ENCODE measurements around the gene LRG1.
"Not testable (repeated sequence)": the region's sequence is repeated elsewhere in the genome, so short reads cannot be mapped to it uniquely, and the experiment has no call there.

LRG1 gene

DNA sequence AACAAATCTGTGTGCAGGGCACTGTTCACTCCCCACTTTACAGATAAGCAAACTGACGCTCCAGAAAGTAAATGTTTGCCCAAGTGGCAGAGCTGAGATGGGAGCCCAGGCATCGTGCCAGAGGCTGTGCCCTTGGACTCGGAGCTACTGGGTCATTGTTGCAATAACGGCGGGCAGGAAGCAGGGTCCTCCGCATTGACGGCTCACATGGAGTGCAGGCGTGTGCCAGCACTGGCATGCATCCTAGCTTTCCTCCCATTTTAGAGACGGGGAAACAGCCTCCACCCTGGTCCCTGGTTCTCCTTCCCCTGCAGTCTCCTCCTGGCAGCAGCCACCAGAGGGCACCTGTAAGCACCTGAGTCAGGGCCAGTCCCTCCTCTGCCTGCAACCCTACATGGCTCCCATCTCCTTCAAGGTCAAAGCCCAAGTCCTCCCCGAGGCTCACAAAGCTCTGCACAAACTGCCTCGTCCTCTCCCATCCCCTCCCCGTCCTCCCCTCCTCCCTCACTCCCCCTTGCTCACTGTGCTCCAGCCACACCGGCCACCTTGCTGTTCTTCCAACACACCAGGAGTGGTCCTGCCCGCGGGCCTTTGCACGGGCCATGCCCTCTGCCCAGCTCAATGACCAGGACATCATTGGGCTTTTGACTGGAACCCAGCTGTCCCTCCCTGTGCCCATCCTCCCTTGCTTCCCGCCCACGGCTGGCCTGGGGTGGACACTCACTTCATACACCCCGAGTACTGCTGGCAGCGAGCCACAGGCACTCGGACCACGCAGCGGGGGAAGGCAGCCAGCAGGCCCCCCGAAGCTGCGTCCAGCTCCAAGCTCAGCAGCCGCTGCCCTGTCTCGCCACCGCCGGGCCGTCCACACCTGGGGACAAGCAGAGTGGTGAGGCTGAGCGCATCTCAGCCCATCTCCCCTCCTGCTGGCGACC lies 7.7 kb upstream of the LRG1 start:
- H3K36me3 ChIP-seq (ENCODE audit: control insufficient read depth, insufficient read depth, low read length), result no peaks in the 10 kb centered on the region
- H3K27me3 ChIP-seq (replicated peaks; ENCODE audit: control insufficient read depth, insufficient read depth, low read length), result no peaks in the 10 kb centered on the region
- no peak overlapping the region for H3K4me3 ChIP-seq (replicated peaks; ENCODE audit: low read depth, low read length)
- TF ChIP-seq, protein P1, sequence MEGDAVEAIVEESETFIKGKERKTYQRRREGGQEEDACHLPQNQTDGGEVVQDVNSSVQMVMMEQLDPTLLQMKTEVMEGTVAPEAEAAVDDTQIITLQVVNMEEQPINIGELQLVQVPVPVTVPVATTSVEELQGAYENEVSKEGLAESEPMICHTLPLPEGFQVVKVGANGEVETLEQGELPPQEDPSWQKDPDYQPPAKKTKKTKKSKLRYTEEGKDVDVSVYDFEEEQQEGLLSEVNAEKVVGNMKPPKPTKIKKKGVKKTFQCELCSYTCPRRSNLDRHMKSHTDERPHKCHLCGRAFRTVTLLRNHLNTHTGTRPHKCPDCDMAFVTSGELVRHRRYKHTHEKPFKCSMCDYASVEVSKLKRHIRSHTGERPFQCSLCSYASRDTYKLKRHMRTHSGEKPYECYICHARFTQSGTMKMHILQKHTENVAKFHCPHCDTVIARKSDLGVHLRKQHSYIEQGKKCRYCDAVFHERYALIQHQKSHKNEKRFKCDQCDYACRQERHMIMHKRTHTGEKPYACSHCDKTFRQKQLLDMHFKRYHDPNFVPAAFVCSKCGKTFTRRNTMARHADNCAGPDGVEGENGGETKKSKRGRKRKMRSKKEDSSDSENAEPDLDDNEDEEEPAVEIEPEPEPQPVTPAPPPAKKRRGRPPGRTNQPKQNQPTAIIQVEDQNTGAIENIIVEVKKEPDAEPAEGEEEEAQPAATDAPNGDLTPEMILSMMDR (IDR thresholded peaks at IDR 0.05; ENCODE audit: insufficient read depth, low read length, poor library complexity, severe bottlenecking), result peak; percentile 49
- no peak for DNase-seq (ENCODE audit: extremely low read depth, insufficient read length)

DNA sequence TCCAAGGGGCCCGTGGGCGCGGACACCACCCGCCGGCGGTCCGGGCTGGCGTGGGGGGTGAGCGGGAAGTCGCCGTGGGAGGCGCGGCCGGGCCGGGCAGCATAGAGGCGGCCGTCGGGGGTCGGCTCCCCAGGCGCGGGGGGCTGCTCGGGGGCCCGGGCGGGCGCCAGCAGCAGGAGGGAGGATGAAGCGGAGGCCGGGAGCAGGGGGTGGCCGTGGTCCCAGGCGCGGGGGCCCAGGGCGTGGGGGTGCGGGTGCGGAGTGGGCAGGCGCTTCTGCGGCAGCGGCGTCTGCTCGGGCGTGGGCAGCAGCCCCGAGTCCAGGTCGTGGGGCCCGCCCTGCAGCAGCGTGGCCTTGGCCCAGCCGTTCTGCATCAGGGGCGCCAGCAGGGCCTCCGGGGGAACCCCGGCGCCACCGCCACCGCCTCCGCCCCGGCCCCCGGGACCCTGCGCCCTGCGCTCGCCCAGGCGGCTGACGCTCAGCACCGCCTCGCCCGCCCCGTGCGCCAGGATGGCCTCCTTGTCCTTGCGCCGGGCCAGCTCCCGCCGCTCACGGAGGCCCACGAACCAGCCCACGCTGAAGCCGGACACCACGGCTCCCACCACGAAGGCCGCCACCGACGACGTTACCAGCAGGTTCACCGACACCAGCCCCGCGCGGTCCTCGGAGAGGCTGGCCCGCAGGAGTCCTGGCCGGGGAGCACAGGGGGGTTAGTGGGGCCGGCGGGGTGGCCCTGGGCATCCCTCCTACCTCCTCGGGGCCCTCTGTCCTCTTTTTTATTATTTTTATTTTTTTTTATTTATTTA lies 4.2 kb upstream of the LRG1 start:
- Histone ChIP-seq H3K4me3 (replicated peaks; ENCODE audit: low read depth, low read length) (no peak overlapping the region), H3K36me3 (ENCODE audit: control insufficient read depth, insufficient read depth, low read length) (no peaks in the 10 kb centered on the region), H3K27me3 (replicated peaks; ENCODE audit: control insufficient read depth, insufficient read depth, low read length) (no peaks in the 10 kb centered on the region)
- TF ChIP-seq, protein P1 (IDR thresholded peaks at IDR 0.05; ENCODE audit: insufficient read depth, low read length, poor library complexity, severe bottlenecking), result no peak
- no peak for DNase-seq (ENCODE audit: extremely low read depth, insufficient read length)

DNA sequence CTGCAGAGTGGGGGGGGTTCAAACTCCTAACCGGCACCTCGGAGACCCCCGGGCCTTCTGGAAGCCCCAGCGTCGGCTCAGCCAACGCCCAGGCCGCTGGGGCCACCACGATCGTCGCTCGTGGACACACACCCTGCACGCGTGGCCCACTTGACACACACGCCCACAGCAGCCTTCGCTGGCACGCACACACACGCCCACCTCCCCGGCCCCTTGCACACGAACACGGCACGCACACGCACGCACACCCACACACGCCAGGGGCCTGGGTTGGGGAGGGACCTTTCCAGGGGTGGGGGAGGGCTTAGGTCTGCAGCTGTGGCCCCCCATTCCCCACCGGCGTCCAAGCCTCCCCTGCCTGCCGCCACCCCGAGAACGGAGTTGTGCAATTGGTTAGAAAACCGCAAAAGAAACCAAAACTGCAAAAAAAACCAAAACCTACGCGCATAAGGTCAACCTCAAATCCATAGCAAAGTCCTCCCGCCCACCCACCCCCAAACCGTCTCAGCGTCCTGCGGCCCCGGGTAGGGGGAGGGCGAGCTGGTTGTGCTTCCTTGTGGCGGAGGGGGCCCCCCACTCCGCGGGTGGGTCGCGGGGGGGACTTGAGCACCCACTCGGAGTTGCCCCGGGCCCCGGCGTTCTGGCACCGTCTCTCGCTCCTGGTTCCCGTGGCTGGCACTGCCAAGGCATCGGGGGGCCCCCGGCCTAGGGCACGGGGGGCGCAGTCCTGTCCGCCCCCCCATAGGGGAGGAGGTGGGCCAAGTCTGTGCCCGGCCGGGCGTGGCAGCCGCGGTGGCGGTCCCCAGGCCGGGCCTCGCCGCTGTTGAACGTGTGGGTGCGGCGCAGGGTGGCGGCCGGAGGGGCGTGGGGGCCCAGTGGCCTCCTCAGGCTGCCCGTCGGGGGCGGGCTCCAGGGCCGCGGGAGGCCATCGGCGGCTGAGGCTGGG lies 3.3 kb upstream of the LRG1 start:
- DNase-seq (ENCODE audit: extremely low read depth, insufficient read length), result no peak
- H3K4me3 ChIP-seq (replicated peaks; ENCODE audit: low read depth, low read length), result no peak overlapping the region
- no peaks in the 10 kb centered on the region for H3K36me3 ChIP-seq (ENCODE audit: control insufficient read depth, insufficient read depth, low read length)
- no peaks in the 10 kb centered on the region for H3K27me3 ChIP-seq (replicated peaks; ENCODE audit: control insufficient read depth, insufficient read depth, low read length)
- TF ChIP-seq, protein P1 (IDR thresholded peaks at IDR 0.05; ENCODE audit: insufficient read depth, low read length, poor library complexity, severe bottlenecking), result no peak

DNA sequence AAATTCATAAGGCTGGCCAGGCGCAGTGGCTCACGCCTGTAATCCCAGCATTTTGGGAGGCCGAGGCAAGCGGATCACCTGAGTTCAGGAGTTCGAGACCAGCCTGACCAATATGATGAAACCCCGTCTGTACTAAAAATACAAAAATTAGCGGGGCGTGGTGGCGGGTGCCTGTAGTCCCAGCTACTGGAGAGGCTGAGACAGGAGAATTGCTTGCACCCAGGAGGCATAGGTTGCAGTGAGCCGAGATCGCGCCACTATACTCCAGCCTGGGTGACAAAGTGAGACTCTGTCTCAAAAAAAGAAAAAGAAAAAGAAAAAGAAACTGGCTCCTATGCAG lies 1.9 kb upstream of the LRG1 start:
- DNase-seq (ENCODE audit: extremely low read depth, insufficient read length); H3K4me3 ChIP-seq (replicated peaks; ENCODE audit: low read depth, low read length): not testable (repeated sequence)

DNA sequence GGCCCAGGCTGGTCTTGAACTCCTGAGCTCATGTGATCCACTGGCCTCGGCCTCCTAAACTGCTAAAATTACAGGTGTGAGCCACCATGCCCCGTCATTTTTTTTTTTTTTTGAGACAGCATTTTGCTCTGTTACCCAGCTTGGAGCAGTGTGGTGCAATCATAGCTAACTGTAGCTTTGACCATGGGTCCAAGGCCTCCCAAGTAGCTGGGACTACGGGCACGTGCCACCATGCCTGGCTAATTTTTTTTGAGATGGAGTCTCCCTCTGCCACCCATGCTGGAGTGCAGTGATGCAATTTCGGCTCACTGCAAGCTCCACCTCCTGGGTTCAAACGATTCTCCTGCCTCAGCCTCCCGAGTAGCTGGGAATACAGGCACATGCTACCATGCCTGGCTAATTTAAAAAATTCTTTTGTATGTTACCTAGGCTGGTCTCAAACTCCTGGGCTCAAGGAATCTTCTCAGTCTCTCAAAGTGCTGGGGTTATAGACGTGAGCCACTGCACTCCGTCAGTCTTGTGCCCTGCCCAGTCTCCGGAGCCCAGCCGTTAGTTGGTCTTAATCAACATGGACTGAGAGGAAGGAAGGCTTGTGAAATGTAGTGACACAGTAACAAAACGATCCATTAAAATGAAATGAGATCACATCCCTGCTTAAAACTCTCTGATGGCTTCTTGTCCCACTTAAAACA lies 1.4 kb upstream of the LRG1 start:
- Histone ChIP-seq H3K36me3 (ENCODE audit: control insufficient read depth, insufficient read depth, low read length) (no peaks in the 10 kb centered on the region), H3K27me3 (replicated peaks; ENCODE audit: control insufficient read depth, insufficient read depth, low read length) (no peaks in the 10 kb centered on the region), H3K4me3 (replicated peaks; ENCODE audit: low read depth, low read length) (no peak overlapping the region)
- TF ChIP-seq, protein P1 (IDR thresholded peaks at IDR 0.05; ENCODE audit: insufficient read depth, low read length, poor library complexity, severe bottlenecking), result no peak
- no peak for DNase-seq (ENCODE audit: extremely low read depth, insufficient read length)

More for the DNA sequence above, 1.9 kb upstream of the LRG1 start:
- not testable (repeated sequence) for H3K27me3 ChIP-seq (replicated peaks; ENCODE audit: control insufficient read depth, insufficient read depth, low read length); H3K36me3 ChIP-seq (ENCODE audit: control insufficient read depth, insufficient read depth, low read length)

All from GM06990 (cell line).